Measurements from ENCODE around the gene TFE3. TPM values are rescaled to one million over a fixed set of nuclear protein-coding genes. Genes with fewer than 3 reads are reported as not detected.

The TFE3 gene
- total and polyA plus RNA-seq, 2 experiments from 2014 or later = 21.4 to 83.8 TPM

- TF ChIP-seq REST (IDR thresholded peaks at IDR 0.05; ENCODE audit: unreplicated experiment) = no peak
- TF ChIP-seq CREB1 (CRISPR knock-in tag; IDR thresholded peaks at IDR 0.05; ENCODE audit: low read depth) = no peak
- no peak for TF ChIP-seq EZH2phosphoT487 (IDR thresholded peaks at IDR 0.05; ENCODE audit: unreplicated experiment)
- TF ChIP-seq STAT1 (IDR thresholded peaks at IDR 0.05; ENCODE audit: unreplicated experiment) = no peak
- TF ChIP-seq ETS1 (IDR thresholded peaks at IDR 0.05) = no peak
- no peak for TF ChIP-seq ZNF331 (CRISPR knock-in tag; IDR thresholded peaks at IDR 0.05; ENCODE audit: low read depth)
Measured at GRCh38 chrX:49063715-49064114, 20.6 kb upstream of the TFE3 start (continued).

DNA sequence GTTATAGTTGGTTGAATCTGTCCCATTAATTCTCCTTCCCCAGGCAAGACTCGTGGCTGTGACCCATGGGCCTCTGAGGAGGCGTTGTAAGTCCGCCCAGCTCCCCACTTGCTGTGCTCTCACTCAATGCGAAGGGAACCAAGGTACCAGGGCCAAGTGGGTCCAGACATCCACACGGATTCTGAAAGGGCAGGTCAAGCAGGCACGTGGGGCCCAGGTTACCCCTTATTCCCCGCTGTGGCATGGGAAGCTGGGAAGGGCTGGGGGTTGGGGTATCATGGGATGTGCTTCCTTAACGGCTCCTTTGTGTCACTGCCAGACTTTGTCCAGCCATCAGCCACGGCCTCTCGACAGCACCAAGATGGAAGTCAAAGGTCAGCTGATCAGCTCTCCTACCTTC lies 18.8 kb upstream of the TFE3 start:
- H3K9me2 ChIP-seq (ENCODE audit: insufficient read depth) = no peaks in the 10 kb centered on the region
- no peak overlapping the region for H3K4me3 ChIP-seq
- peaks cover 9% of the 10 kb centered on the region; the same call in 2 of the 3 replicates for H3K36me3 Mint-ChIP-seq (ENCODE audit: low read depth)
- no peak for TF ChIP-seq EZH2phosphoT487 (IDR thresholded peaks at IDR 0.05; ENCODE audit: unreplicated experiment)
- ATAC-seq (no peak), DNase-seq (ENCODE audit: low spot score) (no peak)
- no peaks in the 10 kb centered on the region for H3F3A ChIP-seq (replicated peaks; ENCODE audit: low read depth)
- H2AFZ ChIP-seq = no peak overlapping the region
- H3K36me3 ChIP-seq (ENCODE audit: insufficient read depth) = no peaks in the 10 kb centered on the region
- no peaks in the 10 kb centered on the region for H3K4me1 ChIP-seq (ENCODE audit: insufficient read depth)
- H3K79me2 ChIP-seq (replicated peaks; ENCODE audit: insufficient read depth) = 0 out of 2 replicates have a peak, but pooled peaks cover 5% of the 10 kb centered on the region
- no peak overlapping the region for H3K4me2 ChIP-seq
- H3K27ac ChIP-seq (ENCODE audit: low read depth) = no peak overlapping the region
- no peak overlapping the region for H3K27ac Mint-ChIP-seq
- H3K4me3 Mint-ChIP-seq = no peak overlapping the region
- H4K20me1 ChIP-seq (replicated peaks; ENCODE audit: insufficient read depth) = no peaks in the 10 kb centered on the region
- H3K27me3 ChIP-seq (ENCODE audit: insufficient read depth) = no peaks in the 10 kb centered on the region
- peaks cover 4% of the 10 kb centered on the region; the same call in 2 of the 3 replicates for H3K4me1 Mint-ChIP-seq
- peaks cover 2% of the 10 kb centered on the region for H3K27me3 Mint-ChIP-seq (ENCODE audit: insufficient read depth, low read depth, poor library complexity)
- no peaks in the 10 kb centered on the region for H3K9me3 Mint-ChIP-seq

GRCh38 chrX:49061490-49061889 lies 18.3 kb upstream of the TFE3 start:
- H3K4me3 ChIP-seq = no peak overlapping the region
- Mint-ChIP-seq H3K4me3 (no peak overlapping the region), H3K27ac (no peak overlapping the region), H3K4me1 (peaks cover 4% of the 10 kb centered on the region; the same call in 2 of the 3 replicates), H3K36me3 (ENCODE audit: low read depth) (peaks cover 9% of the 10 kb centered on the region; the same call in 2 of the 3 replicates), H3K27me3 (ENCODE audit: insufficient read depth, low read depth, poor library complexity) (peaks cover 2% of the 10 kb centered on the region), H3K9me3 (no peaks in the 10 kb centered on the region)
- H2AFZ ChIP-seq = no peak overlapping the region
- no peak for ATAC-seq
- no peaks in the 10 kb centered on the region for H4K20me1 ChIP-seq (replicated peaks; ENCODE audit: insufficient read depth)
- no peaks in the 10 kb centered on the region for H3K27me3 ChIP-seq (ENCODE audit: insufficient read depth)
- no peak overlapping the region for H3K27ac ChIP-seq (ENCODE audit: low read depth)
- no peak for DNase-seq (ENCODE audit: low spot score)
- no peaks in the 10 kb centered on the region for H3K9me2 ChIP-seq (ENCODE audit: insufficient read depth)
- no peaks in the 10 kb centered on the region for H3K36me3 ChIP-seq (ENCODE audit: insufficient read depth)
- H3K79me2 ChIP-seq (replicated peaks; ENCODE audit: insufficient read depth) = 0 out of 2 replicates have a peak, but pooled peaks cover 5% of the 10 kb centered on the region
- no peak overlapping the region for H3K4me2 ChIP-seq
- no peaks in the 10 kb centered on the region for H3F3A ChIP-seq (replicated peaks; ENCODE audit: low read depth)
- H3K4me1 ChIP-seq (ENCODE audit: insufficient read depth) = no peaks in the 10 kb centered on the region
- no peak for TF ChIP-seq STAT1 (IDR thresholded peaks at IDR 0.05; ENCODE audit: unreplicated experiment)
- no peak for TF ChIP-seq CREB1 (CRISPR knock-in tag; IDR thresholded peaks at IDR 0.05; ENCODE audit: low read depth)
- TF ChIP-seq EZH2 (IDR thresholded peaks at IDR 0.05; ENCODE audit: low read depth, unreplicated experiment) = no peak
- TF ChIP-seq POLR2AphosphoS5 (IDR thresholded peaks at IDR 0.05; ENCODE audit: low read depth) = no peak
- TF ChIP-seq ZNF331 (CRISPR knock-in tag; IDR thresholded peaks at IDR 0.05; ENCODE audit: low read depth) = no peak
- no peak for TF ChIP-seq EZH2phosphoT487 (IDR thresholded peaks at IDR 0.05; ENCODE audit: unreplicated experiment)
- no peak for TF ChIP-seq REST (IDR thresholded peaks at IDR 0.05; ENCODE audit: unreplicated experiment)
- no peak for TF ChIP-seq ETS1 (IDR thresholded peaks at IDR 0.05)
- no peak for TF ChIP-seq CTCF (conservative IDR thresholded peaks at IDR 0.05; ENCODE audit: low read depth in 2 of 2)

Data from GM23338 (cell line).